ENCODE data around the gene C11orf97.

Gene C11orf97, protein sequence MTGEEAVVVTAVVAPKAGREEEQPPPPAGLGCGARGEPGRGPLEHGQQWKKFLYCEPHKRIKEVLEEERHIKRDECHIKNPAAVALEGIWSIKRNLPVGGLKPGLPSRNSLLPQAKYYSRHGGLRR

DNA sequence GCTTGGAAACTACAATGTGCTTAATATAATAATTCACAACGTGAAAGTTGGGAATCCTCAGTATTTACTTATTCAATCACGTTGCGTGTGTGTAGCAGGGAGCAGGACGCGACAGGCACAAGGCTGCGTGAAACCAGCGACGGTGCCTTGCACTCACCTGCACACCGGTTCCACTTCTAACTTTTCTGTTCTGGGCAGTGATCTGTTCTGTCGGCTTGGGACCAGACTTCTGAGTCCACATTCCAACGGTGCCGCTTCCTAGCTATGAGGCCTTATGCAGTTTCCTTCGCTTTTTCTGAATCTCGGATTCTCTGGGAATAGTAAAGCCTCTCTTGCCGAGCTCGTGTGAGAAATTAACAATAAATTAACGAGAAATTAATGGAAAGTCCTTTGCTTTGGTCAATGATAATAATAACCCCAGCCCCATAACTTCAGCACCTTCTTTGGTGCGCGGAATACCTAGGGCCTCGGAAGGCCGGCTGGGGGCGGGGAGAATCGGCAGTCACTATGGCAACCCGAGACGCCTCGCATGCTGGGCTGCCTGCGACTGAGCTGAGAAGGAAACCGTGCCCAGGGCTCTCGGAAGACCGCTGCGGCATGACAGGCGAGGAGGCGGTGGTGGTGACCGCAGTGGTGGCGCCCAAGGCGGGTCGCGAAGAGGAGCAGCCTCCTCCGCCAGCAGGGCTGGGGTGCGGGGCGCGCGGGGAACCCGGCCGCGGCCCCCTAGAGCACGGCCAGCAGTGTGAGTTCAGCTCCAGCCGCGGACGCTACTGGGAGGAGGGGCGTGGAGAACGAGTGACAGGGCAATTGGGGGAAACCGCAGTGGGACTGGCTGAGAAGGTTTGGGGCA lies at the start of gene C11orf97:
C11orf97 (plus strand) TSS at position 530 of the 850 bp plus-strand sequence; CDS start at position 598, 68 bp downstream.
- H3K27ac ChIP-seq (ENCODE audit: low read length): no peak within 1 kb of the TSS

DNA sequence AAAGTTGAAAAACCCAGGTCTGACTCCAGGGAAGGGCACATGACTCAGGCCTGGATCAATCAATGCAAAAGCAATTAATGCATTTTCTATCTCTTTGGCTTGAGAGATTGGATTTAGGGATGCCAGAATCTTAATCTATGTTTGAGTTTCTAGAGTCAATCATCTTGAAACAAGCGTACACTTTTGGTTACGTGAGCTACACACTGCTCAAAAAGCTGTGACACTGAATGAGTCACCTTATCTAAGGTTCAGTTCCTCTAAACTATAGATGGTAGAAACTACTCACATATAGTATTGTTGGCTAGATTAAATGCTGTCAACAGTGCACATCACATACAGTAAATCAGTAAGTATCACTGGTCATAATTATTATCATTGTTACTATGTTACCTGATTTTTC lies 42.8 kb upstream of the C11orf97 start:
- Histone ChIP-seq H3K36me3 (ENCODE audit: control insufficient read depth in 1 of 2, insufficient read depth in 2 of 2, low read length in 2 of 2) (peaks cover 3 to 47% of the 10 kb centered on the region in 2 donors), H3K27me3 (ENCODE audit: low read depth, low read length) (no peaks in the 10 kb centered on the region), H3K9me3 (ENCODE audit: control insufficient read depth in 1 of 2, low read length in 2 of 2) (no peaks in the 10 kb centered on the region), H3K27ac (ENCODE audit: low read length) (no peak overlapping the region), H3K4me3 (ENCODE audit: low read depth in 1 of 2, low read length in 2 of 2) (no peak overlapping the region), H3K4me1 (ENCODE audit: control insufficient read depth in 1 of 2, insufficient read depth in 2 of 2, low read length in 2 of 2) (no peaks in the 10 kb centered on the region)

More for the DNA sequence above, at the start of gene C11orf97:
- no peaks in the 10 kb centered on the region for H3K27me3 ChIP-seq (ENCODE audit: low read depth, low read length)
- no peaks in the 10 kb centered on the region for H3K9me3 ChIP-seq (ENCODE audit: control insufficient read depth in 1 of 2, low read length in 2 of 2)
- no peaks in the 10 kb centered on the region for H3K4me1 ChIP-seq (ENCODE audit: control insufficient read depth in 1 of 2, insufficient read depth in 2 of 2, low read length in 2 of 2)
- H3K36me3 ChIP-seq (ENCODE audit: control insufficient read depth in 1 of 2, insufficient read depth in 2 of 2, low read length in 2 of 2): no peaks in the 10 kb centered on the region
- H3K4me3 ChIP-seq (ENCODE audit: low read depth in 1 of 2, low read length in 2 of 2): peak within 1 kb of the TSS; percentile 63 to 79

DNA sequence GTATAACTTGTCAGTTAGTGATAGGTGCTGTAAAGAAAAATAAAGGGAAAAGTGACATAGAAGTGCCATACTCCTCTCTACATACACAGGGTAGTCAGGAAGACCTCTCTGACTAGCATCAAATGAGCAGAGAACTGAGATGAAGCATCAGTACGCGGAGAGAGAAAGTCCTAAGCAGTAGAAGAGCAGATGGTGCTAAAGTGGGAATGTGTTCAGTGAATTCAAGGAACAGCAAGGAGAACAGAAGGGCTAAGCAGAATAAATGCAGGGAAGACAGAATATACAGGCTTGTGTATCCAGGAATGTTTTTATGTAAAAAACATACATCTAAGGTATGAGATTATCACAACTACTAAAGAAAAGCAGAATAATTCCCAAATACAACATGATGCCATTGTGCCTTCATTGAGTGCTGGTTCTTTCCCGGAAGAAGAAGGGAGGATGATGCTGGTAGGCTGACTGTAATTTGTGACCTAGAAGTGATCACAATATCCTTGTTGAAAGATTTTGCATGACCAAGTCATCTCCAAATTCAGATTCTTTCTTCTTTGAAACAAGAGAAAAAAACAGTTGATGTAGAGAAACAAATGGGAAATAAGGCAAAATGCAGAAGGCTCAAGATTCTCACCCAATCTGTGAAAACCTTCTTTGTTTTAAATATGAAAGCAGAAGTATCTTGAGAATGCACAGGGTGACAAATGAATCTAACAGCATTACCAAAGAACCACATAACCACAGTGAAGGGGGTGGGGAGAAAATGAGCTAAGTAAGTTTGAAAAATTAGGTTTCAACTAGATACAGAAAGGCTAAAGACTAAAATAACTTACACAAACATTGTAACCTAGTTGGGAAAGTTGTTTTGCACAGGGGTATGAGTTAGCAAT lies 39.1 kb upstream of the C11orf97 start:
- H3K9me3 ChIP-seq (ENCODE audit: control insufficient read depth in 1 of 2, low read length in 2 of 2): no peaks in the 10 kb centered on the region
- no peak overlapping the region for H3K27ac ChIP-seq (ENCODE audit: low read length)
- H3K4me3 ChIP-seq (ENCODE audit: low read depth in 1 of 2, low read length in 2 of 2): no peak overlapping the region
- H3K36me3 ChIP-seq (ENCODE audit: control insufficient read depth in 1 of 2, insufficient read depth in 2 of 2, low read length in 2 of 2): peaks cover 5 to 43% of the 10 kb centered on the region in 2 donors
- H3K4me1 ChIP-seq (ENCODE audit: control insufficient read depth in 1 of 2, insufficient read depth in 2 of 2, low read length in 2 of 2): no peaks in the 10 kb centered on the region
- H3K27me3 ChIP-seq (ENCODE audit: low read depth, low read length): no peaks in the 10 kb centered on the region

DNA sequence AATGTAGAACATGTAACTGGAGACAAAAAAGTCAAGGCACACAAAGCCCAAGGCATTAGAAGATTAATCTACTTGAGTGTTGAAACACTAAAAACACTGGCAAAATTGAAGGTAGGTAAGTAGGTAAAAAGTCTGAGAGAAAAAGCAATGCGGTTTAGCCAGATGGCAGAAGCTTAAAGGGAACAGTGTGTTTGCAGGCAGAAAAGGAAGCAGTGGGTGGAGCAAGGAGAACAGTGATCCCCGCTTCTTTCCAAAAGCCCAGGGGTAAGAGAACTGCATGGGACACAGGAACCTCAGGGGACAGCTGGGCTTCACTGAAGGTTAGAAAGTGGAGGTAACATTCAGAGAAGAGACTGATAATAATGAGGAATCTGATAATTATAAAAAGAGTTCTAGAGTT lies 34.6 kb upstream of the C11orf97 start:
- no peak overlapping the region for H3K4me3 ChIP-seq (ENCODE audit: low read depth in 1 of 2, low read length in 2 of 2)
- H3K36me3 ChIP-seq (ENCODE audit: control insufficient read depth in 1 of 2, insufficient read depth in 2 of 2, low read length in 2 of 2): peaks cover 30 to 47% of the 10 kb centered on the region in 2 donors
- H3K4me1 ChIP-seq (ENCODE audit: control insufficient read depth in 1 of 2, insufficient read depth in 2 of 2, low read length in 2 of 2): no peaks in the 10 kb centered on the region
- no peak overlapping the region for H3K27ac ChIP-seq (ENCODE audit: low read length)
- H3K27me3 ChIP-seq (ENCODE audit: low read depth, low read length): no peaks in the 10 kb centered on the region
- H3K9me3 ChIP-seq (ENCODE audit: control insufficient read depth in 1 of 2, low read length in 2 of 2): no peaks in the 10 kb centered on the region

DNA sequence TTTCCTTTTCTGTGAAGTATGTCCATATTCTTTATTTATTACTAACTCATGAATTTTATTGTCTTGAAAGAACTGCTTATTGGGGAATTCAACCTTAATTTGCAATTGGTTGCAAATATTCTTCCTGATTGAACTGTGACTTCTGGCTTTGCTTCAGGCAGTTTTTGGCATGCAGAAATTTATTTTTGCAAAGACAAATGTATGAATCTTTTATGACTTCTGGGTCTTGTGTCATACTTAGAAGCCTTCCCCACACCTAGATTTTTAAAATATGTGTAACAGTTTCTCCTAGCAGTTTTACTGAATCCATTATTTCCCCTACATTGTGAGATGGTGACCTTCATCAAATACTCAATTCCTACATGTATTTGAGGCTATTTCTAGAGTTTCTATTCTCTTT lies 30.9 kb upstream of the C11orf97 start:
- Histone ChIP-seq H3K4me3 (ENCODE audit: low read depth in 1 of 2, low read length in 2 of 2) (no peak overlapping the region), H3K27me3 (ENCODE audit: low read depth, low read length) (no peaks in the 10 kb centered on the region), H3K4me1 (ENCODE audit: control insufficient read depth in 1 of 2, insufficient read depth in 2 of 2, low read length in 2 of 2) (no peaks in the 10 kb centered on the region), H3K9me3 (ENCODE audit: control insufficient read depth in 1 of 2, low read length in 2 of 2) (no peaks in the 10 kb centered on the region), H3K27ac (ENCODE audit: low read length) (no peak overlapping the region), H3K36me3 (ENCODE audit: control insufficient read depth in 1 of 2, insufficient read depth in 2 of 2, low read length in 2 of 2) (peaks cover 30 to 56% of the 10 kb centered on the region in 2 donors)

DNA sequence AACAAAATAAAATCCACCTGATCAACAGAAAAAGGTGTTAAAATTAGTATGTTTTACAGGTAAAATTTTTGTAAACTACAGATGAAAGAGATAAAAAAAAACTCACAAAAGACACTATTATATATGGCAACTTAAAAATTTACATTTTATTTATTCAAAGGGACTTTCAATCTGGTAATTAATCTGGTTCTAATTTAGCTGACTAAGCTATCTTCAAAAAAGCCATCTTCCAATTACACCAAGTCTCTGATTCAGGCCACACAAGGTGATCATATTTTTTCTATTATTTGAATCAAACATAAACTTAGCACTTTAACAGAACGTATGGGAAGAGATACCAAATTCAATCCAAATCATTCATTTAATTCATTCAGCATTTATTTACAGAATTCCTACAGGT lies 26.2 kb upstream of the C11orf97 start:
- Histone ChIP-seq H3K27ac (ENCODE audit: low read length) (no peak overlapping the region), H3K27me3 (ENCODE audit: low read depth, low read length) (no peaks in the 10 kb centered on the region), H3K4me1 (ENCODE audit: control insufficient read depth in 1 of 2, insufficient read depth in 2 of 2, low read length in 2 of 2) (no peaks in the 10 kb centered on the region), H3K9me3 (ENCODE audit: control insufficient read depth in 1 of 2, low read length in 2 of 2) (no peaks in the 10 kb centered on the region), H3K4me3 (ENCODE audit: low read depth in 1 of 2, low read length in 2 of 2) (no peak overlapping the region), H3K36me3 (ENCODE audit: control insufficient read depth in 1 of 2, insufficient read depth in 2 of 2, low read length in 2 of 2) (peaks cover 33 to 61% of the 10 kb centered on the region in 2 donors)

DNA sequence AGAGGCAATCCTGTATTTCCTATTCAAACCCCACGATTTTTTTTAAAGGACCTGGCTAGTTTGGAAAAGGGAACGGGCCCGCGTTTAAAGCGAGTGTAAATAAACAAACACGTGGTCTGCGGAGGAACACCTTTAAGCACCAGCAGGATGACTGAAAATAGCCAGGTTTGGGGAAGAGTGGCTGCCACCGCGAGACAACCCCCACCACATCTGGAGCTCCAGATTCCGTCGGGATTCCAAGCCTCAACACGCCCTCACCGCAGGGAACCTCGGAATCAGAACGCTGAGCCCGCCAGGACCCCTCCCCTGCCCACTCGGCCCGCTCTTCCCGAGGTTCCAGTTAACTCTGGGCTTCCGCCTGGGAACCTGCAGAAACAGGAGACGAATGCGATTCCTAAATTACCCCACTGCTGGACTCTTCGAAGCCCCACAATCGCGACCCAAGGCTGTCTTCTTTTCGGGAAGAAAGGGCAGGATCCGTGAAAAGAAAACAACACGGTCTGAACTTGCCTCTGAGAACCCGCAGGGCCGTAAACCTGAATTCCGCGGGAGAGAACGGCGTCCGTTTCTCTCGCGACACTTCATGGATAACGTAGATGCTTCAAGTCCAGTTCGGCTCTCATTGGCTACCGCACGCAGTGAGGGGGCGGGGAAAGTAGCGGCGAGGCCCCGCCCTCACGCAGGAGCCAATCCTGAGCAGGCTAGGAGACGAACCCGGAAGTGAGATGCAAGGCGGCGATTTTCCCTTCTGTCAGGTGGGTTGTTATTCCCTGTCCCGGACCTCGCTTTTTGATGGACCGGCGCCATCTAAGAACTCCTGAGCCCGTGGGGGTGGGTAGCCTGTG lies 18.8 kb upstream of the C11orf97 start, which contains the start of the genes ANKRD49 and MRE11:
ANKRD49 (plus strand) TSS at position 704 of the 845 bp plus-strand sequence. CDS start 2,710 bp downstream, outside the sequence.
MRE11 (minus strand) TSS at position 564 of the 845 bp plus-strand sequence. CDS start 1,043 bp downstream, outside the sequence.
- Histone ChIP-seq H3K36me3 (ENCODE audit: control insufficient read depth in 1 of 2, insufficient read depth in 2 of 2, low read length in 2 of 2) (peaks cover 35 to 39% of the 10 kb centered on the region in 2 donors), H3K9me3 (ENCODE audit: control insufficient read depth in 1 of 2, low read length in 2 of 2) (no peaks in the 10 kb centered on the region), H3K27ac (ENCODE audit: low read length) (peak within 1 kb of the TSS; percentile 91), H3K4me1 (ENCODE audit: control insufficient read depth in 1 of 2, insufficient read depth in 2 of 2, low read length in 2 of 2) (peaks cover 12 to 19% of the 10 kb centered on the region in 2 donors), H3K4me3 (ENCODE audit: low read depth in 1 of 2, low read length in 2 of 2) (peak within 1 kb of the TSS; percentile 92 to 96), H3K27me3 (ENCODE audit: low read depth, low read length) (no peaks in the 10 kb centered on the region)

DNA sequence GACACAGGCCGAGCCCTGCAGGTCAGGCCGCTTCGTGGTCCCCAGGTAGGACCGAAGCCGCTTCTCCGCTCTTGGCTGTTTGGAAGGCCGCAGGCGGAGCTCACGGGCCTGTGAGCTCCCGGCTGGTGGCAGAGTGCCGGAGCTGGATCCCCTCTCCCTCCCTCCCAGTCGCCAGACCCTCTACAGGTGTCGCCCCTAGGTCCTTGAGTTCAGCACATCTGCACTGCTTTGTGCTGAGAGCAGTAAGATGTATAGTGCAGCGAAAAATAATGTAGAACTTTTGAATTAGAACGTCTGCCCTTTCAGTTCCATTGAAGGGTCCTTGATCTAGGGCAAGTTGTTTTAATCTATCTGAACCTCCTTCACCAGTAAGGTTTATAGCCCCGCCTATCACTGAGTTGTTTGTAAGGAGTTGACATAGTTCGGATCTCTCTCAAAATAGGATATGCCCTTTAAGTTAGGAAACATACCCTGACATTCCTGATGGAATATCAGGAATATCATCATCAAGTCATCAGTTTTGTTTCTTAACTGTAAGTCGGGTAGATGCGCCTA lies 18.1 kb upstream of the C11orf97 start:
- peak overlapping the region; percentile 91 for H3K27ac ChIP-seq (ENCODE audit: low read length)
- H3K27me3 ChIP-seq (ENCODE audit: low read depth, low read length): no peaks in the 10 kb centered on the region
- peak overlapping the region; percentile 92 to 96 for H3K4me3 ChIP-seq (ENCODE audit: low read depth in 1 of 2, low read length in 2 of 2)
- H3K4me1 ChIP-seq (ENCODE audit: control insufficient read depth in 1 of 2, insufficient read depth in 2 of 2, low read length in 2 of 2): peaks cover 12 to 19% of the 10 kb centered on the region in 2 donors
- no peaks in the 10 kb centered on the region for H3K9me3 ChIP-seq (ENCODE audit: control insufficient read depth in 1 of 2, low read length in 2 of 2)
- peaks cover 34 to 41% of the 10 kb centered on the region in 2 donors for H3K36me3 ChIP-seq (ENCODE audit: control insufficient read depth in 1 of 2, insufficient read depth in 2 of 2, low read length in 2 of 2)

DNA sequence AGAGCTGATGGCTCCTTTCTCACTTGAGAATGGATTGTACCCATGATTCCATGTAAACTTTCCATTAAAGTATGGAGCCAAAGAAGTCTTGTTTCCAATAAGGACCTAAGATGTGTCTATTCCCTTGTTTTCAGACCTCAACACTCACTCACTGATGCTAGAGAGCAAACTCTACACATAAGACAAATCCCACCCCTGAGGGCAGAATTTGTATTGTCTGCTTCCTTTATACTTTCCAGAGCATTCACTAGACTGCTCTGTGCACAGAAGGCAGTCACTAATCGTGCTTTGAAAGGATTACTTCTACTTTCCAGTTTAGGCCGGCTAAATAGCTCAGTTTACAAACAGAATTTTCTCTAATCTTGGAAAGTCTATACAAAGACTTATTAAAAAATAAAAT lies 12.1 kb upstream of the C11orf97 start:
- Histone ChIP-seq H3K27ac (ENCODE audit: low read length) (no peak overlapping the region), H3K36me3 (ENCODE audit: control insufficient read depth in 1 of 2, insufficient read depth in 2 of 2, low read length in 2 of 2) (peaks cover 21 to 30% of the 10 kb centered on the region in 2 donors), H3K9me3 (ENCODE audit: control insufficient read depth in 1 of 2, low read length in 2 of 2) (no peaks in the 10 kb centered on the region), H3K4me1 (ENCODE audit: control insufficient read depth in 1 of 2, insufficient read depth in 2 of 2, low read length in 2 of 2) (peaks cover 0 to under 1% of the 10 kb centered on the region in 2 donors), H3K27me3 (ENCODE audit: low read depth, low read length) (no peaks in the 10 kb centered on the region), H3K4me3 (ENCODE audit: low read depth in 1 of 2, low read length in 2 of 2) (no peak overlapping the region)

DNA sequence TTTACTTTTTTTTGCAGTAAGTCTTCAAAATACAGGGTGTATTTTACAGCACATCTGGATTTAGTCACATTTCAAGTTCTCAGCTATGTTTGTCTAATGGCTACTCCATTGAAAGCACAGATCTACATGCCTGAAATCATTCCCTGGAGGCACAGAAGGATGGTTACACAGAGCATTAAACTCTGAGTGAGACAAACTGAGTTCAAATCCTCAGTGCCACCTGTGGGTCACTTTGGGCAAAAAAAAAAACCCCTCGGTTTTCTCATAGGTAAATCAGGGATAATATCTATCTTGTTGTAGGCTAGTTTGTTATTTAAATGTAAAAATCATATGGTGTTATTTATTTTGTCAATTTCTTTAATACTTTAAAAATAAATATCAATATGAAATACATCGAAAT lies 10.7 kb upstream of the C11orf97 start:
- no peaks in the 10 kb centered on the region for H3K9me3 ChIP-seq (ENCODE audit: control insufficient read depth in 1 of 2, low read length in 2 of 2)
- H3K27me3 ChIP-seq (ENCODE audit: low read depth, low read length): no peaks in the 10 kb centered on the region
- H3K36me3 ChIP-seq (ENCODE audit: control insufficient read depth in 1 of 2, insufficient read depth in 2 of 2, low read length in 2 of 2): peaks cover 21 to 29% of the 10 kb centered on the region in 2 donors
- no peak overlapping the region for H3K4me3 ChIP-seq (ENCODE audit: low read depth in 1 of 2, low read length in 2 of 2)
- no peaks in the 10 kb centered on the region for H3K4me1 ChIP-seq (ENCODE audit: control insufficient read depth in 1 of 2, insufficient read depth in 2 of 2, low read length in 2 of 2)
- no peak overlapping the region for H3K27ac ChIP-seq (ENCODE audit: low read length)
